Measurements from ENCODE around the gene SLC35A3. TPM values are rescaled to one million over a fixed set of nuclear protein-coding genes. Genes with fewer than 3 reads are reported as not detected.

The SLC35A3 gene
- polyA plus RNA-seq, 1 donor (not counting 4 experiments of a cell fraction or from before 2014, with no cell fraction given), result 25.9 TPM

- H3K36me3 ChIP-seq (ENCODE audit: control insufficient read depth in 2 of 2, extremely low read depth in 1 of 2, insufficient read depth in 2 of 2, low read length in 2 of 2), result peaks cover 13 to 30% of the 10 kb centered on the region in 2 experiments
- DNase-seq (ENCODE audit: low read depth, low spot score) (no peak), FAIRE-seq (no peak)
- no peaks in the 10 kb centered on the region for H4K20me1 ChIP-seq (ENCODE audit: control insufficient read depth, extremely low read depth, insufficient read depth, low read length)
- H3K9ac ChIP-seq (ENCODE audit: control insufficient read depth, extremely low read depth, insufficient read depth, low read length), result no peak overlapping the region
- no peak overlapping the region for H2AFZ ChIP-seq (ENCODE audit: control insufficient read depth, low read length)
- no peak overlapping the region for H3K27ac ChIP-seq (ENCODE audit: control insufficient read depth, insufficient read depth, low read length)
- no peak for TF ChIP-seq EZH2 (IDR thresholded peaks at IDR 0.05; ENCODE audit: low read length)
- TF ChIP-seq, protein P1, sequence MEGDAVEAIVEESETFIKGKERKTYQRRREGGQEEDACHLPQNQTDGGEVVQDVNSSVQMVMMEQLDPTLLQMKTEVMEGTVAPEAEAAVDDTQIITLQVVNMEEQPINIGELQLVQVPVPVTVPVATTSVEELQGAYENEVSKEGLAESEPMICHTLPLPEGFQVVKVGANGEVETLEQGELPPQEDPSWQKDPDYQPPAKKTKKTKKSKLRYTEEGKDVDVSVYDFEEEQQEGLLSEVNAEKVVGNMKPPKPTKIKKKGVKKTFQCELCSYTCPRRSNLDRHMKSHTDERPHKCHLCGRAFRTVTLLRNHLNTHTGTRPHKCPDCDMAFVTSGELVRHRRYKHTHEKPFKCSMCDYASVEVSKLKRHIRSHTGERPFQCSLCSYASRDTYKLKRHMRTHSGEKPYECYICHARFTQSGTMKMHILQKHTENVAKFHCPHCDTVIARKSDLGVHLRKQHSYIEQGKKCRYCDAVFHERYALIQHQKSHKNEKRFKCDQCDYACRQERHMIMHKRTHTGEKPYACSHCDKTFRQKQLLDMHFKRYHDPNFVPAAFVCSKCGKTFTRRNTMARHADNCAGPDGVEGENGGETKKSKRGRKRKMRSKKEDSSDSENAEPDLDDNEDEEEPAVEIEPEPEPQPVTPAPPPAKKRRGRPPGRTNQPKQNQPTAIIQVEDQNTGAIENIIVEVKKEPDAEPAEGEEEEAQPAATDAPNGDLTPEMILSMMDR (optimal IDR thresholded peaks at IDR 0.05 in 1 of 3, IDR thresholded peaks at IDR 0.05 in 1 of 3, conservative IDR thresholded peaks at IDR 0.05 in 1 of 3; ENCODE audit: extremely low read depth in 1 of 3, insufficient read depth in 2 of 3, low read length in 3 of 3), result no peak
- H3K4me2 ChIP-seq (ENCODE audit: control insufficient read depth, extremely low read depth, insufficient read depth, low read depth, low read length), result no peak overlapping the region
- no peaks in the 10 kb centered on the region for H3K9me3 ChIP-seq (ENCODE audit: control insufficient read depth, low read depth, low read length)
- no peak overlapping the region for H3K4me3 ChIP-seq (ENCODE audit: control insufficient read depth in 2 of 3, extremely low read depth in 1 of 3, insufficient read depth in 2 of 3, low read depth in 1 of 3, low read length in 3 of 3)
- H3K4me1 ChIP-seq (ENCODE audit: control insufficient read depth, extremely low read depth, insufficient read depth, low read length), result no peaks in the 10 kb centered on the region
- H3K79me2 ChIP-seq (ENCODE audit: control insufficient read depth, insufficient read depth, low read length), result peaks cover 15% of the 10 kb centered on the region
- no peaks in the 10 kb centered on the region for H3K27me3 ChIP-seq (ENCODE audit: control insufficient read depth, extremely low read depth, insufficient read depth, low read length)
- dilution Hi-C loops (cut with MboI; ENCODE audit: extremely low pct_ligation_motif_present, low sequenced_read_pairs), result no loop called here
- H3K9me1 ChIP-seq (ENCODE audit: control insufficient read depth, extremely low read depth, insufficient read depth, low read length), result no peaks in the 10 kb centered on the region
Observed at GRCh38 chr1:100065183-100065968, 95.6 kb downstream of the SLC35A3 start.

GRCh38 chr1:100065969-100066227 is 96.1 kb downstream of the SLC35A3 start:
- dilution Hi-C loops (cut with MboI; ENCODE audit: extremely low pct_ligation_motif_present, low sequenced_read_pairs), result no loop called here
- no peak for FAIRE-seq
- peaks cover 11 to 28% of the 10 kb centered on the region in 2 experiments for H3K36me3 ChIP-seq (ENCODE audit: control insufficient read depth in 2 of 2, extremely low read depth in 1 of 2, insufficient read depth in 2 of 2, low read length in 2 of 2)

More at GRCh38 chr1:100065969-100066227, 96.1 kb downstream of the SLC35A3 start:
- H3K4me2 ChIP-seq (ENCODE audit: control insufficient read depth, extremely low read depth, insufficient read depth, low read depth, low read length), result no peak overlapping the region
- H3K27ac ChIP-seq (ENCODE audit: control insufficient read depth, insufficient read depth, low read length), result no peak overlapping the region
- H3K9ac ChIP-seq (ENCODE audit: control insufficient read depth, extremely low read depth, insufficient read depth, low read length), result no peak overlapping the region
- no peaks in the 10 kb centered on the region for H3K4me1 ChIP-seq (ENCODE audit: control insufficient read depth, extremely low read depth, insufficient read depth, low read length)
- H3K4me3 ChIP-seq (ENCODE audit: control insufficient read depth in 2 of 3, extremely low read depth in 1 of 3, insufficient read depth in 2 of 3, low read depth in 1 of 3, low read length in 3 of 3), result no peak overlapping the region
- TF ChIP-seq, protein P1 (optimal IDR thresholded peaks at IDR 0.05 in 1 of 3, IDR thresholded peaks at IDR 0.05 in 1 of 3, conservative IDR thresholded peaks at IDR 0.05 in 1 of 3; ENCODE audit: extremely low read depth in 1 of 3, insufficient read depth in 2 of 3, low read length in 3 of 3), result no peak
- TF ChIP-seq EZH2 (IDR thresholded peaks at IDR 0.05; ENCODE audit: low read length), result no peak
- H4K20me1 ChIP-seq (ENCODE audit: control insufficient read depth, extremely low read depth, insufficient read depth, low read length), result no peaks in the 10 kb centered on the region
- H3K79me2 ChIP-seq (ENCODE audit: control insufficient read depth, insufficient read depth, low read length), result peaks cover 12% of the 10 kb centered on the region
- no peaks in the 10 kb centered on the region for H3K9me3 ChIP-seq (ENCODE audit: control insufficient read depth, low read depth, low read length)
- no peaks in the 10 kb centered on the region for H3K9me1 ChIP-seq (ENCODE audit: control insufficient read depth, extremely low read depth, insufficient read depth, low read length)
- H3K27me3 ChIP-seq (ENCODE audit: control insufficient read depth, extremely low read depth, insufficient read depth, low read length), result no peaks in the 10 kb centered on the region
- no peak overlapping the region for H2AFZ ChIP-seq (ENCODE audit: control insufficient read depth, low read length)
- no peak for DNase-seq (ENCODE audit: low read depth, low spot score)

All from keratinocyte (primary cell).